NCI-H1092 (cell line): ENCODE data around the gene SETD2.
"Not testable (repeated sequence)": the region's sequence is repeated elsewhere in the genome, so short reads cannot be mapped to it uniquely, and the experiment has no call there.

Source experiments
- DNase-seq: peaks from one replicate; lab custom pipeline; 2025; lab: John Stamatoyannopoulos, UW

Gene SETD2

GRCh38 chr3:47098910-47099309, 65.0 kb downstream of the SETD2 start:
- no peak for DNase-seq

GRCh38 chr3:47097864-47098263, 66.0 kb downstream of the SETD2 start:
- DNase-seq: no peak

GRCh38 chr3:47096959-47097358, 67.0 kb downstream of the SETD2 start:
- no peak for DNase-seq

- no peak for DNase-seq
Observed at GRCh38 chr3:47092090-47092489, 71.8 kb downstream of the SETD2 start.

- DNase-seq: no peak
Observed at GRCh38 chr3:47089630-47090029, 74.3 kb downstream of the SETD2 start.

- no peak for DNase-seq
Observed at GRCh38 chr3:47086071-47086470, 77.8 kb downstream of the SETD2 start.

- DNase-seq: no peak
Observed at GRCh38 chr3:47083786-47084185, 80.1 kb downstream of the SETD2 start.

- DNase-seq: no peak
Observed at GRCh38 chr3:47082519-47082918, 81.4 kb downstream of the SETD2 start.

GRCh38 chr3:47079432-47079831, 84.5 kb downstream of the SETD2 start:
- no peak for DNase-seq

- DNase-seq: no peak
Observed at GRCh38 chr3:47073685-47074084, 90.2 kb downstream of the SETD2 start.

- DNase-seq: no peak
Observed at GRCh38 chr3:47070770-47071169, 93.1 kb downstream of the SETD2 start.

- not testable (repeated sequence) for DNase-seq
Observed at GRCh38 chr3:47066259-47066658, 97.7 kb downstream of the SETD2 start.

GRCh38 chr3:47065681-47066080, 98.2 kb downstream of the SETD2 start:
- no peak for DNase-seq

GRCh38 chr3:47065058-47065457, 98.9 kb downstream of the SETD2 start:
- DNase-seq: no peak

- DNase-seq: no peak
Observed at GRCh38 chr3:47057212-47057671, 106.7 kb downstream of the SETD2 start.

GRCh38 chr3:47056705-47057104, 107.2 kb downstream of the SETD2 start:
- DNase-seq: no peak

GRCh38 chr3:47054412-47054811, 109.5 kb downstream of the SETD2 start:
- DNase-seq: no peak

GRCh38 chr3:47047673-47048072, 116.2 kb downstream of the SETD2 start:
- no peak for DNase-seq

GRCh38 chr3:47047069-47047468, 116.8 kb downstream of the SETD2 start:
- no peak for DNase-seq

- DNase-seq: no peak
Observed at GRCh38 chr3:47042231-47042791, 121.6 kb downstream of the SETD2 start.

- DNase-seq: no peak
Observed at GRCh38 chr3:47041114-47041513, 122.8 kb downstream of the SETD2 start.

GRCh38 chr3:47037302-47037701, 126.6 kb downstream of the SETD2 start:
- DNase-seq: not testable (repeated sequence)

- no peak for DNase-seq
Observed at GRCh38 chr3:47036145-47036544, 127.8 kb downstream of the SETD2 start.

- no peak for DNase-seq
Observed at GRCh38 chr3:47035645-47036044, 128.3 kb downstream of the SETD2 start.
